ENCODE results near the gene SNX24.

The SNX24 gene

DNA sequence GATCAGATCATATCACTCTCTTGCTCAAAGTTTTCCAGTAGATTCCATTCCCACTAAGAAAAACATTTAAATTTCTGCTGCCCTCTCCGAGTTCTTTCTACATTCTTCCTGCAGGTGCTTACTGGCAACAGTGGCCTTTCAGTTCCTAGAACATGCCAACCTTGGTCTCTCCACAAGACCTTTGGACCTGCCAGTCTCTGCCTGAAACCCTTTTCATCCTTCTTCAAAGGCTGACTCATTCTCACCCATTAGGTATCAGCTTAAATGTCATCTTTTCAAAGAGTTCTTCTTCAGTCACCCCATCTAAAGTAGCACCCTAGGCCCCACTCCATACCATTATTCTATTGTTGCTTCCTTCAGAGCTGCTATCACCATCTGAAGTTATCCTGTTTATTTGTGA lies 169.3 kb downstream of the SNX24 start (continued):
- TF ChIP-seq, protein P1, sequence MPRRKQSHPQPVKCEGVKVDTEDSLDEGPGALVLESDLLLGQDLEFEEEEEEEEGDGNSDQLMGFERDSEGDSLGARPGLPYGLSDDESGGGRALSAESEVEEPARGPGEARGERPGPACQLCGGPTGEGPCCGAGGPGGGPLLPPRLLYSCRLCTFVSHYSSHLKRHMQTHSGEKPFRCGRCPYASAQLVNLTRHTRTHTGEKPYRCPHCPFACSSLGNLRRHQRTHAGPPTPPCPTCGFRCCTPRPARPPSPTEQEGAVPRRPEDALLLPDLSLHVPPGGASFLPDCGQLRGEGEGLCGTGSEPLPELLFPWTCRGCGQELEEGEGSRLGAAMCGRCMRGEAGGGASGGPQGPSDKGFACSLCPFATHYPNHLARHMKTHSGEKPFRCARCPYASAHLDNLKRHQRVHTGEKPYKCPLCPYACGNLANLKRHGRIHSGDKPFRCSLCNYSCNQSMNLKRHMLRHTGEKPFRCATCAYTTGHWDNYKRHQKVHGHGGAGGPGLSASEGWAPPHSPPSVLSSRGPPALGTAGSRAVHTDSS (tag by site-specific recombination; IDR thresholded peaks at IDR 0.05): no peak
- no peak for TF ChIP-seq ZNF677 (tag by site-specific recombination; IDR thresholded peaks at IDR 0.05)
- no peak for TF ChIP-seq YY2 (tag by site-specific recombination; IDR thresholded peaks at IDR 0.05)
- no peak for TF ChIP-seq TRIM28 (IDR thresholded peaks at IDR 0.05; ENCODE audit: borderline replicate concordance, low read length)
- no peak for TF ChIP-seq ZNF521 (tag by site-specific recombination; IDR thresholded peaks at IDR 0.05)
- TF ChIP-seq ZBTB21 (tag by site-specific recombination; IDR thresholded peaks at IDR 0.05): no peak

DNA sequence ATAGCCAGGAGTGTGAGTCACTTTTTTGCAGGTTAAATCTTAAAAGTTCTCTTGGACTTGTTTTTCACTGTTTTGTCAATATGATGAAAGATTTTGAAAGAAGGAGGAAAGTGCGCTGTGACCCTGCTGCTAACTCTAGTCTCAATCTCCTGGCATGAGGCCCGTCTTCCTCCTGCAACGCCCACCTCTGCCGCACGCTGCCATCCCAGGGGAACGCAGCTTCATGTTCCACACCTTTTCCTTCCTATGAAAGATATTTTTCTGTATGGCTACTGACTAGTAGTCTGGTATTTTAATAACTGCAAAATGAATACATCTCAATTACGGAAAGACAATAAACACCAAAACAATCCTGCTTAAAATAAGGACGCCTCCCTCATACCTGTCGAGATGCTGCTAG lies 182.8 kb downstream of the SNX24 start:
- CTCF ChIA-PET: no interaction called here
- POLR2A ChIA-PET: no interaction called here

More for the DNA sequence above, 182.8 kb downstream of the SNX24 start:
- Histone ChIP-seq H3K36me3 (ENCODE audit: control insufficient read depth in 2 of 2, insufficient read depth in 1 of 2, low read length in 2 of 2) (peaks cover 9 to 40% of the 10 kb centered on the region in 2 experiments; a peak in 2 of 3 replicates), H3K27ac (ENCODE audit: extremely low read depth, low read depth, low read length) (no peak overlapping the region), H3K4me1 (ENCODE audit: control insufficient read depth, insufficient read depth, low read length) (peaks cover 3% of the 10 kb centered on the region; the same call in 1 of the 2 replicates), H3K9me3 (ENCODE audit: control insufficient read depth, insufficient read depth, low read depth, low read length) (no peaks in the 10 kb centered on the region), H3K4me3 (ENCODE audit: low read depth, low read length) (no peak overlapping the region)
- TF ChIP-seq, protein P2, sequence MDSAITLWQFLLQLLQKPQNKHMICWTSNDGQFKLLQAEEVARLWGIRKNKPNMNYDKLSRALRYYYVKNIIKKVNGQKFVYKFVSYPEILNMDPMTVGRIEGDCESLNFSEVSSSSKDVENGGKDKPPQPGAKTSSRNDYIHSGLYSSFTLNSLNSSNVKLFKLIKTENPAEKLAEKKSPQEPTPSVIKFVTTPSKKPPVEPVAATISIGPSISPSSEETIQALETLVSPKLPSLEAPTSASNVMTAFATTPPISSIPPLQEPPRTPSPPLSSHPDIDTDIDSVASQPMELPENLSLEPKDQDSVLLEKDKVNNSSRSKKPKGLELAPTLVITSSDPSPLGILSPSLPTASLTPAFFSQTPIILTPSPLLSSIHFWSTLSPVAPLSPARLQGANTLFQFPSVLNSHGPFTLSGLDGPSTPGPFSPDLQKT (IDR thresholded peaks at IDR 0.05; ENCODE audit: borderline replicate concordance, low read depth, low read length): no peak
- no peak for TF ChIP-seq GLI2 (tag by site-specific recombination; IDR thresholded peaks at IDR 0.05; ENCODE audit: borderline replicate concordance, low read depth)
- no peak for TF ChIP-seq ZNF426 (tag by site-specific recombination; IDR thresholded peaks at IDR 0.05)
- no peak for TF ChIP-seq GLIS2 (tag by site-specific recombination; IDR thresholded peaks at IDR 0.05)
- TF ChIP-seq ZNF132 (tag by site-specific recombination; IDR thresholded peaks at IDR 0.05; ENCODE audit: borderline replicate concordance): no peak
- no peak for TF ChIP-seq ZNF324 (tag by site-specific recombination; IDR thresholded peaks at IDR 0.05)
- no peak for TF ChIP-seq ZNF837 (tag by site-specific recombination; IDR thresholded peaks at IDR 0.05)
- TF ChIP-seq, protein P3, sequence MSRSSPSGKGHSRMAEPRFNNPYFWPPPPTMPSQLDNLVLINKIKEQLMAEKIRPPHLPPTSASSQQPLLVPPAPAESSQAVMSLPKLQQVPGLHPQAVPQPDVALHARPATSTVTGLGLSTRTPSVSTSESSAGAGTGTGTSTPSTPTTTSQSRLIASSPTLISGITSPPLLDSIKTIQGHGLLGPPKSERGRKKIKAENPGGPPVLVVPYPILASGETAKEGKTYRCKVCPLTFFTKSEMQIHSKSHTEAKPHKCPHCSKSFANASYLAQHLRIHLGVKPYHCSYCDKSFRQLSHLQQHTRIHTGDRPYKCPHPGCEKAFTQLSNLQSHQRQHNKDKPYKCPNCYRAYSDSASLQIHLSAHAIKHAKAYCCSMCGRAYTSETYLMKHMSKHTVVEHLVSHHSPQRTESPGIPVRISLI (tag by site-specific recombination; IDR thresholded peaks at IDR 0.05): no peak
- TF ChIP-seq OVOL3 (tag by site-specific recombination; IDR thresholded peaks at IDR 0.05): no peak
- no peak for TF ChIP-seq ZNF621 (tag by site-specific recombination; IDR thresholded peaks at IDR 0.05)
- no peak for TF ChIP-seq ZNF175 (tag by site-specific recombination; IDR thresholded peaks at IDR 0.05)
- TF ChIP-seq, protein P4, sequence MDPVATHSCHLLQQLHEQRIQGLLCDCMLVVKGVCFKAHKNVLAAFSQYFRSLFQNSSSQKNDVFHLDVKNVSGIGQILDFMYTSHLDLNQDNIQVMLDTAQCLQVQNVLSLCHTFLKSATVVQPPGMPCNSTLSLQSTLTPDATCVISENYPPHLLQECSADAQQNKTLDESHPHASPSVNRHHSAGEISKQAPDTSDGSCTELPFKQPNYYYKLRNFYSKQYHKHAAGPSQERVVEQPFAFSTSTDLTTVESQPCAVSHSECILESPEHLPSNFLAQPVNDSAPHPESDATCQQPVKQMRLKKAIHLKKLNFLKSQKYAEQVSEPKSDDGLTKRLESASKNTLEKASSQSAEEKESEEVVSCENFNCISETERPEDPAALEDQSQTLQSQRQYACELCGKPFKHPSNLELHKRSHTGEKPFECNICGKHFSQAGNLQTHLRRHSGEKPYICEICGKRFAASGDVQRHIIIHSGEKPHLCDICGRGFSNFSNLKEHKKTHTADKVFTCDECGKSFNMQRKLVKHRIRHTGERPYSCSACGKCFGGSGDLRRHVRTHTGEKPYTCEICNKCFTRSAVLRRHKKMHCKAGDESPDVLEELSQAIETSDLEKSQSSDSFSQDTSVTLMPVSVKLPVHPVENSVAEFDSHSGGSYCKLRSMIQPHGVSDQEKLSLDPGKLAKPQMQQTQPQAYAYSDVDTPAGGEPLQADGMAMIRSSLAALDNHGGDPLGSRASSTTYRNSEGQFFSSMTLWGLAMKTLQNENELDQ (tag by site-specific recombination; IDR thresholded peaks at IDR 0.05; ENCODE audit: low read depth): no peak
- TF ChIP-seq, protein P5, sequence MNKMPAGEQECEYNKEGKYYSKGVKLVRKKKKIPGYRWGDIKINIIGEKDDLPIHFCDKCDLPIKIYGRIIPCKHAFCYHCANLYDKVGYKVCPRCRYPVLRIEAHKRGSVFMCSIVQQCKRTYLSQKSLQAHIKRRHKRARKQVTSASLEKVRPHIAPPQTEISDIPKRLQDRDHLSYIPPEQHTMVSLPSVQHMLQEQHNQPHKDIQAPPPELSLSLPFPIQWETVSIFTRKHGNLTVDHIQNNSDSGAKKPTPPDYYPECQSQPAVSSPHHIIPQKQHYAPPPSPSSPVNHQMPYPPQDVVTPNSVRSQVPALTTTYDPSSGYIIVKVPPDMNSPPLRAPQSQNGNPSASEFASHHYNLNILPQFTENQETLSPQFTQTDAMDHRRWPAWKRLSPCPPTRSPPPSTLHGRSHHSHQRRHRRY (tag by site-specific recombination; IDR thresholded peaks at IDR 0.05): no peak
- TF ChIP-seq ZFP37 (tag by site-specific recombination; IDR thresholded peaks at IDR 0.05): no peak
- TF ChIP-seq, protein P6, sequence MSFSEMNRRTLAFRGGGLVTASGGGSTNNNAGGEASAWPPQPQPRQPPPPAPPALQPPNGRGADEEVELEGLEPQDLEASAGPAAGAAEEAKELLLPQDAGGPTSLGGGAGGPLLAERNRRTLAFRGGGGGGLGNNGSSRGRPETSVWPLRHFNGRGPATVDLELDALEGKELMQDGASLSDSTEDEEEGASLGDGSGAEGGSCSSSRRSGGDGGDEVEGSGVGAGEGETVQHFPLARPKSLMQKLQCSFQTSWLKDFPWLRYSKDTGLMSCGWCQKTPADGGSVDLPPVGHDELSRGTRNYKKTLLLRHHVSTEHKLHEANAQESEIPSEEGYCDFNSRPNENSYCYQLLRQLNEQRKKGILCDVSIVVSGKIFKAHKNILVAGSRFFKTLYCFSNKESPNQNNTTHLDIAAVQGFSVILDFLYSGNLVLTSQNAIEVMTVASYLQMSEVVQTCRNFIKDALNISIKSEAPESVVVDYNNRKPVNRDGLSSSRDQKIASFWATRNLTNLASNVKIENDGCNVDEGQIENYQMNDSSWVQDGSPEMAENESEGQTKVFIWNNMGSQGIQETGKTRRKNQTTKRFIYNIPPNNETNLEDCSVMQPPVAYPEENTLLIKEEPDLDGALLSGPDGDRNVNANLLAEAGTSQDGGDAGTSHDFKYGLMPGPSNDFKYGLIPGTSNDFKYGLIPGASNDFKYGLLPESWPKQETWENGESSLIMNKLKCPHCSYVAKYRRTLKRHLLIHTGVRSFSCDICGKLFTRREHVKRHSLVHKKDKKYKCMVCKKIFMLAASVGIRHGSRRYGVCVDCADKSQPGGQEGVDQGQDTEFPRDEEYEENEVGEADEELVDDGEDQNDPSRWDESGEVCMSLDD (tag by site-specific recombination; IDR thresholded peaks at IDR 0.05): no peak
- TF ChIP-seq, protein P7, sequence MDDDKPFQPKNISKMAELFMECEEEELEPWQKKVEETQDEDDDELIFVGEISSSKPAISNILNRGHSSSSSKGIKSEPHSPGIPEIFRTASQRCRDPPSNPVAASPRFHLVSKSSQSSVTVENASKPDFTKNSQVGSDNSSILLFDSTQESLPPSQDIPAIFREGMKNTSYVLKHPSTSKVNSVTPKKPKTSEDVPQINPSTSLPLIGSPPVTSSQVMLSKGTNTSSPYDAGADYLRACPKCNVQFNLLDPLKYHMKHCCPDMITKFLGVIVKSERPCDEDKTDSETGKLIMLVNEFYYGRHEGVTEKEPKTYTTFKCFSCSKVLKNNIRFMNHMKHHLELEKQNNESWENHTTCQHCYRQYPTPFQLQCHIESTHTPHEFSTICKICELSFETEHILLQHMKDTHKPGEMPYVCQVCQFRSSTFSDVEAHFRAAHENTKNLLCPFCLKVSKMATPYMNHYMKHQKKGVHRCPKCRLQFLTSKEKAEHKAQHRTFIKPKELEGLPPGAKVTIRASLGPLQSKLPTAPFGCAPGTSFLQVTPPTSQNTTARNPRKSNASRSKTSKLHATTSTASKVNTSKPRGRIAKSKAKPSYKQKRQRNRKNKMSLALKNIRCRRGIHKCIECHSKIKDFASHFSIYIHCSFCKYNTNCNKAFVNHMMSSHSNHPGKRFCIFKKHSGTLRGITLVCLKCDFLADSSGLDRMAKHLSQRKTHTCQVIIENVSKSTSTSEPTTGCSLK (tag by site-specific recombination; IDR thresholded peaks at IDR 0.05): no peak

Measured in HEK293 (cell line).